ENCODE measurements around the gene PRKCH.

GRCh38 chr14:61331992-61332657 lies 10.7 kb downstream of the PRKCH start:
- no peak for TF ChIP-seq CTCF (conservative IDR thresholded peaks at IDR 0.05; ENCODE audit: low read length)
- TF ChIP-seq EZH2phosphoT487 (IDR thresholded peaks at IDR 0.05; ENCODE audit: borderline replicate concordance, low read depth, low read length) = no peak
